CD4-positive, CD25-positive, alpha-beta regulatory T cell (primary cell): ENCODE data around the gene MED16. TPM values are rescaled to one million over a fixed set of nuclear protein-coding genes. Genes with fewer than 3 reads are reported as not detected.

Source experiments
- ATAC-seq, 2 donors: fragments of 150-1000 bp; cut with Tn5 transposase; one replicate each; pipeline ENCODE4 v1.10.0; 2021; ENCODE audit warnings: low read depth in 2 of 2, moderate number of reproducible peaks in 2 of 2, moderate library complexity in 1 of 2
- DNase-seq, 3 donors: peaks; one replicate each; pipeline versions ENCODE4 v3.0.0 to v3.0.0-alpha.2; 2012 to 2022; ENCODE audit warnings: mixed read lengths in 1 of 3
- H3K27ac ChIP-seq: one replicate; pipeline ENCODE4 v1.7.0; 2013; ENCODE audit warnings: mild to moderate bottlenecking, low read length; ENCODE audit not compliant: insufficient read depth, poor library complexity, severe bottlenecking
- H3K27me3 ChIP-seq: one replicate; pipeline ENCODE4 v1.7.0; 2013; ENCODE audit warnings: low read length; ENCODE audit not compliant: control insufficient read depth, insufficient read depth
- H3K36me3 ChIP-seq: one replicate; pipeline ENCODE4 v1.7.0; 2013; ENCODE audit warnings: mild to moderate bottlenecking, low read length, moderate library complexity; ENCODE audit not compliant: control insufficient read depth, insufficient read depth
- H3K4me1 ChIP-seq: 2 replicates; pipeline ENCODE4 v1.7.0; 2013; ENCODE audit warnings: mild to moderate bottlenecking, low read length; ENCODE audit not compliant: insufficient read depth, control insufficient read depth, poor library complexity, severe bottlenecking
- H3K4me3 ChIP-seq: one replicate; pipeline ENCODE4 v1.7.0; 2013; ENCODE audit warnings: low read depth, mild to moderate bottlenecking, low read length, moderate library complexity
- H3K9me3 ChIP-seq, 2 experiments: 1 replicate in 1 of 2; 2 replicates in 1 of 2; pipeline ENCODE4 v1.7.0; 2013; ENCODE audit warnings: low read length in 2 of 2, mild to moderate bottlenecking in 1 of 2, moderate library complexity in 1 of 2; ENCODE audit not compliant: control insufficient read depth in 2 of 2
- H3K27ac Mint-ChIP-seq, 3 donors: one replicate each; pipeline ENCODE4 v1.8.0; 2020 to 2022; ENCODE audit warnings: mild to moderate bottlenecking in 3 of 3, mixed read lengths in 3 of 3, moderate library complexity in 2 of 3
- H3K27me3 Mint-ChIP-seq: one replicate; pipeline ENCODE4 v1.8.0; 2022; ENCODE audit warnings: mild to moderate bottlenecking, mixed read lengths
- H3K36me3 Mint-ChIP-seq: one replicate; pipeline ENCODE4 v1.8.0; 2020; ENCODE audit warnings: mixed read lengths
- H3K4me1 Mint-ChIP-seq, 4 donors: one replicate each; pipeline ENCODE4 v1.8.0; 2020 to 2022; ENCODE audit warnings: mixed read lengths in 4 of 4, mild to moderate bottlenecking in 1 of 4
- H3K4me3 Mint-ChIP-seq, 4 donors: one replicate each; pipeline ENCODE4 v1.8.0; 2020 to 2022; ENCODE audit warnings: mild to moderate bottlenecking in 4 of 4, mixed read lengths in 4 of 4, moderate library complexity in 3 of 4
- H3K9me3 Mint-ChIP-seq, 7 donors: one replicate each; pipeline ENCODE4 v1.8.0; 2020 to 2022; ENCODE audit warnings: mixed read lengths in 7 of 7, mild to moderate bottlenecking in 3 of 7, moderate library complexity in 2 of 7
- polyA plus RNA-seq, 4 donors: library from polyadenylated mRNA; unstranded; fragments of 300-500 nt; fragmentation: Illumina TruSeq; gene quantifications; one replicate each; pipeline ENCODE4 v1.2.3, GENCODE V29; 2021
- total RNA-seq: library from RNA; stranded (reverse); gene quantifications from one replicate; pipeline ENCODE4 v1.2.3, GENCODE V29; 2022

MED16 gene
- total and polyA plus RNA-seq, 5 donors from 2014 or later: 61.9 to 91.7 (median 79.5) TPM

DNA sequence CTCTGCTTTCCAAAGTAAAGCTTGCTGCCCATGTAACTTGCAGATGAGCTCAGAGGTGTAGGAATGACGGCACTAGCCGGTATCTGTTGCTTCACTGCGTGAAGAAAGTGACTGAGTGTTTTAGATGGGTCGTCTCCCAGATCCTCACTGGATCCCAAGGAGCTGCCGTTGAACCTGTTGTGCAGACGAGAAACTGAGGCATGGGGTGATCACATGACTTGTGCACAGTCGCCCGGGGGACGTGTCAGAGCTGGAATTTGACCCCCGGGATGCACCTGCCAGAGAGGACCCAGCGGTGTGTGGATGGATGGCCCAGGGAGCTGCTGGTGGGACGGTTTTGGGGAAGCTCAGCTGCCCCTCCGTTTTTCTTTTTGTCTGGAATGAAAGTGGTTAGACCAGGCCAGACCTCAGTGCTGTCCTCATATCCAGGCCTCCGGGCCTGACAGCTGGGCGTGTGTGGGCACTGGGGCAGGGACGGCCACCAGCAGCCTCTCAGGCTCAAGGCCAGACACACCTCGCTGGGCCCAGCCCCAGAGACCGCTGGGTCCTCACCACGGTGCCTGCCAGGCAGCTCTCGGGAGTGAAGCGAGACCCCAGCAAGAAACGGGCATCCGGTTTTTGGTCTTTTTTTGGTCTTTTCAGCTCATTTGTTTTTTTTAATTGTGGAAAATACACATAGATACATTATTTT is 45.4 kb upstream of the MED16 start:
- peaks cover 24% of the 10 kb centered on the region for H3K4me1 ChIP-seq
- Mint-ChIP-seq H3K9me3 (peaks cover 0 to 3% (median 0%) of the 10 kb centered on the region in 7 donors), H3K27ac (no peak overlapping the region), H3K4me3 (peak overlapping the region in 2 of 4 donors; percentile 26 to 38), H3K4me1 (peaks cover 0 to 35% (median 18%) of the 10 kb centered on the region in 4 donors), H3K27me3 (no peaks in the 10 kb centered on the region), H3K36me3 (peaks cover 3% of the 10 kb centered on the region)
- no peaks in the 10 kb centered on the region for H3K27me3 ChIP-seq
- H3K36me3 ChIP-seq: no peaks in the 10 kb centered on the region
- no peak overlapping the region for H3K27ac ChIP-seq
- no peak overlapping the region for H3K4me3 ChIP-seq
- ATAC-seq: no peak
- no peak for DNase-seq
- no peaks in the 10 kb centered on the region for H3K9me3 ChIP-seq

GRCh38 chr19:937259-937694 is 44.3 kb upstream of the MED16 start:
- Histone ChIP-seq H3K9me3 (no peaks in the 10 kb centered on the region), H3K36me3 (no peaks in the 10 kb centered on the region), H3K4me3 (no peak overlapping the region), H3K27me3 (no peaks in the 10 kb centered on the region), H3K27ac (no peak overlapping the region), H3K4me1 (peaks cover 35% of the 10 kb centered on the region)
- Mint-ChIP-seq H3K9me3 (peaks cover 0 to 3% (median 0%) of the 10 kb centered on the region in 7 donors), H3K4me3 (peak overlapping the region in 2 of 4 donors; percentile 40 to 74), H3K27ac (peak overlapping the region in 1 of 3 donors; percentile 78), H3K36me3 (peaks cover 3% of the 10 kb centered on the region), H3K27me3 (no peaks in the 10 kb centered on the region), H3K4me1 (peaks cover 0 to 41% (median 22%) of the 10 kb centered on the region in 4 donors)
- ATAC-seq (peak in 1 of 2 donors; percentile 19), DNase-seq (peak in 1 of 3 donors; percentile 62)

DNA sequence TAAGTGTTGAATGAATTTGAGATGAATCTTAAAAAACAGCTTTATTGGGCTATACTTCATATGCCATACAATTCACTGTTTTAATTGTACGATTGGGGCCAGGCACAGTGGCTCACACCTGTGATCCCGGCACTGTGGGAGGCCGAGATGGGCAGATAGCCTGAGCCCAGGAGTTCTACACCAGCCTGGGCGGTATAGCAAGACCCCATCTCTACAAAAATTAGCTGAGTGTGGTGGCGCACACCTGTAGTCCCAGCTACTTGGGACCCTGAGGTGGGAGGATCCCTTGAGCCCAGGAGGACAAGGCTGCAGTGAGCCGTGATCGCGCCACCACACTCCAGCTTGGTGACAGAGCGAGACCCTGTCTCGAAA is 43.2 kb upstream of the MED16 start:
- ATAC-seq (no peak), DNase-seq (no peak)
- H3K4me3 Mint-ChIP-seq: no peak overlapping the region
- peaks cover 0 to 3% (median 0%) of the 10 kb centered on the region in 7 donors for H3K9me3 Mint-ChIP-seq
- H3K36me3 ChIP-seq: no peaks in the 10 kb centered on the region
- H3K27me3 Mint-ChIP-seq: no peaks in the 10 kb centered on the region
- H3K4me3 ChIP-seq: no peak overlapping the region
- peaks cover 3% of the 10 kb centered on the region for H3K36me3 Mint-ChIP-seq
- no peak overlapping the region for H3K27ac ChIP-seq
- H3K4me1 Mint-ChIP-seq: peaks cover 0 to 40% (median 18%) of the 10 kb centered on the region in 4 donors
- H3K27ac Mint-ChIP-seq: no peak overlapping the region
- H3K27me3 ChIP-seq: no peaks in the 10 kb centered on the region
- H3K9me3 ChIP-seq: no peaks in the 10 kb centered on the region
- H3K4me1 ChIP-seq: peaks cover 31% of the 10 kb centered on the region

GRCh38 chr19:934865-935479 is 42.0 kb upstream of the MED16 start:
- peaks cover 3% of the 10 kb centered on the region for H3K36me3 Mint-ChIP-seq
- no peaks in the 10 kb centered on the region for H3K36me3 ChIP-seq
- no peak for DNase-seq

DNA sequence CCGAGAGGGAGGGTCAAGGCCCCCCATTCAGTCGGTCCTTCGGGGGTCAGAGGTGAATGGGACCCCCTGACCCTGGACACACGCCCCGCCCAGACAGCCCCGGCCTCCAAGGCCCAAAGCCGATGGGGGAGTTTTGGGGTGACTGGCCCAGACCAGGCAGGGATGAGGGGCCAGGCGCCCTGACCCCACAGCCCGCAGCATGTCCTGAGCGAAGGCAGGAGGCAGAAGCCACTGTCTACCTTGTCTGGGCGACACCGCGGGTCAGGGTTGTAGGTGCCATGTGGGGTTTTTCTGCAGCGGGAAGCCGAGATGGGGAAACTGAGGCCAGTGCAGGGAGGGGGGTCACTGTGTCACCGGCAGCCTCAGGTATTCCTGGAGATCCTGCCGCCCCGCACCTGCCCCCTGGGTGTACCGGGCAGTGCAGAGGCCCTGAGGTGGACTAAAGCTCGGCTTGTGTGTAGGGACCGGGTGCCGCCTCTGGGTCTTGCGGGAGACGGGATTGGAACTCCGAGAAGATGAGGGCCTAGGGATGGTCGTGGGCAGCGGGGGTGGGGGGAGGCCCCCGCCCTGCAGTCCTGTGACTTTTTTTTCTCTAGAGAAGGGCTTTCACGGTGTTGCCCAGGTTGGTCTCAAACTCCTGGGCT is 41.3 kb upstream of the MED16 start:
- H3K36me3 ChIP-seq: no peaks in the 10 kb centered on the region
- H3K9me3 ChIP-seq: no peaks in the 10 kb centered on the region
- Mint-ChIP-seq H3K27ac (no peak overlapping the region), H3K9me3 (peaks cover 0 to 2% (median 0%) of the 10 kb centered on the region in 7 donors), H3K4me3 (no peak overlapping the region), H3K36me3 (peaks cover 3% of the 10 kb centered on the region), H3K27me3 (no peaks in the 10 kb centered on the region), H3K4me1 (peaks cover 0 to 38% (median 12%) of the 10 kb centered on the region in 4 donors)
- no peaks in the 10 kb centered on the region for H3K27me3 ChIP-seq
- DNase-seq: no peak
- no peak overlapping the region for H3K4me3 ChIP-seq
- no peak for ATAC-seq
- no peak overlapping the region for H3K27ac ChIP-seq
- H3K4me1 ChIP-seq: peaks cover 21% of the 10 kb centered on the region

More at GRCh38 chr19:934865-935479, 42.0 kb upstream of the MED16 start:
- Mint-ChIP-seq H3K27me3 (no peaks in the 10 kb centered on the region), H3K9me3 (peaks cover 0 to 2% (median 0%) of the 10 kb centered on the region in 7 donors), H3K4me3 (no peak overlapping the region), H3K27ac (no peak overlapping the region), H3K4me1 (peaks cover 0 to 40% (median 14%) of the 10 kb centered on the region in 4 donors)
- Histone ChIP-seq H3K27ac (no peak overlapping the region), H3K4me3 (no peak overlapping the region), H3K9me3 (no peaks in the 10 kb centered on the region), H3K27me3 (no peaks in the 10 kb centered on the region), H3K4me1 (peaks cover 21% of the 10 kb centered on the region)
- ATAC-seq: no peak

DNA sequence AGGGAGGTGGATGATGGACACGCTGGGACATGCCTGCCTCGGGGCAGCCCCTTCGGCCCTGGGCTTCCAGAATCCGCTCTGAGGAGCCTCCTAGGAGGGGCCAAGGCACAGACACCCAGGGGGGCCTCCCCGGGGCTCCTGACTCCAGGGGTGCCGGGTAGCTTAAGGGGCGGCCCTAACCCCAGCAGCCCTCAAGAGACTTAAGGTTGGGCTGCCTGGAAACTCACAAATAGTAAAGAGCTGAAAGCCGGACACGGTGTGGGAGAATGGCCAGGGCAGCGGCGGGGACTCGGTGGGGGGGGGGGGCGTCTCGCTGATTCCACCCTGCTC is 40.5 kb upstream of the MED16 start:
- Histone ChIP-seq H3K4me1 (peaks cover 21% of the 10 kb centered on the region), H3K27ac (no peak overlapping the region), H3K27me3 (no peaks in the 10 kb centered on the region), H3K9me3 (no peaks in the 10 kb centered on the region), H3K36me3 (no peaks in the 10 kb centered on the region), H3K4me3 (no peak overlapping the region)
- no peaks in the 10 kb centered on the region for H3K27me3 Mint-ChIP-seq
- H3K4me1 Mint-ChIP-seq: peaks cover 0 to 37% (median 12%) of the 10 kb centered on the region in 4 donors
- H3K36me3 Mint-ChIP-seq: peaks cover 3% of the 10 kb centered on the region
- peaks cover 0 to 2% (median 0%) of the 10 kb centered on the region in 7 donors for H3K9me3 Mint-ChIP-seq
- H3K4me3 Mint-ChIP-seq: no peak overlapping the region
- no peak overlapping the region for H3K27ac Mint-ChIP-seq
- no peak for ATAC-seq
- DNase-seq: no peak

GRCh38 chr19:932648-933552 is 39.9 kb upstream of the MED16 start:
- H3K9me3 Mint-ChIP-seq: peaks cover 0 to 2% (median 0%) of the 10 kb centered on the region in 7 donors
- no peak overlapping the region for H3K4me3 ChIP-seq
- peak overlapping the region; percentile 54 to 96 (median 82) for H3K27ac Mint-ChIP-seq
- no peak overlapping the region for H3K27ac ChIP-seq
- H3K36me3 ChIP-seq: no peaks in the 10 kb centered on the region
- no peaks in the 10 kb centered on the region for H3K27me3 Mint-ChIP-seq
- ATAC-seq: peak; percentile 59 to 73
- H3K4me1 Mint-ChIP-seq: peaks cover 0 to 33% (median 11%) of the 10 kb centered on the region in 4 donors
- peaks cover 21% of the 10 kb centered on the region for H3K4me1 ChIP-seq
- peak overlapping the region; percentile 12 to 89 (median 67) for H3K4me3 Mint-ChIP-seq
- peaks cover 3% of the 10 kb centered on the region for H3K36me3 Mint-ChIP-seq
- DNase-seq: peak in 1 of 3 donors; percentile 74
- no peaks in the 10 kb centered on the region for H3K9me3 ChIP-seq
- H3K27me3 ChIP-seq: no peaks in the 10 kb centered on the region
